LNCaP clone FGC (cell line): Measurements from ENCODE around the gene UGT8.
"Not testable (repeated sequence)": the region's sequence is repeated elsewhere in the genome, so short reads cannot be mapped to it uniquely, and the experiment has no call there.

Experiments
- DNase-seq: peaks from one replicate; pipeline ENCODE4 v3.0.0-alpha.2; 2011; ENCODE audit warnings: low read depth
- H3K4me3 ChIP-seq: 2 replicates; pipeline ENCODE4 v1.5.1; 2011; ENCODE audit warnings: mild to moderate bottlenecking, low read depth, low read length, control low read depth
- TF ChIP-seq, protein P1 (sequence below): IDR thresholded peaks from 2 replicates; pipeline ENCODE4 v1.5.1; 2012; ENCODE audit warnings: mild to moderate bottlenecking; ENCODE audit not compliant: control insufficient read depth, insufficient read depth; ENCODE audit errors: extremely low read depth

Gene UGT8

DNA sequence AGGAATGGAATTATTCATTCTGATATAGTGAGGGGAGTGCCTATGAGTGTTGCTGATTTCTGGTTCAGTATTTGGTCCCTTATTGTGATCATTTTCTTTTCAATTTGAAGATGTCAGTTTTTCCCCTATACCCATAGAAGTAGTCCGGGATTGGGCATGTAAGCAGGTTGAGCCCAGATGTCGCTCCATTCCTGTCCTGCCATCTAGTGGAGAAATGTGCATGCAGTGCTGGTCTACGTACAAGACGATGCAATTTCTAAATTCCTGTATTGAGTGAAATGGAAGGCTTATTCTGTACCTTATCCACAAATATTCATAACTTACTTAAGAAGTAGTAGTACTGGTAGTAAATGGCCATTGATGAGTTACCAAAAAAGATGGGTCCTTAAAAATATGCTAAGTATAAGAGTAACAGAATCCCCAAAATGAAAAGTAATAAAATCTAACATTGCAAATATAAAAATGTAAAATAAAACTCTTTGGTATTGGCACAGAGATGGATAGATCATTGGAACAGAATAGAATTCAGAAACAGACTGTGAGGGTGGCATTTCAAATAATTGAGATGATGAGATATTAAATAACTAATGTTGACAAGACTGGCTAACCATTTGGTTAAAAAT, 60.9 kb downstream of the UGT8 start:
- TF ChIP-seq, protein P1, sequence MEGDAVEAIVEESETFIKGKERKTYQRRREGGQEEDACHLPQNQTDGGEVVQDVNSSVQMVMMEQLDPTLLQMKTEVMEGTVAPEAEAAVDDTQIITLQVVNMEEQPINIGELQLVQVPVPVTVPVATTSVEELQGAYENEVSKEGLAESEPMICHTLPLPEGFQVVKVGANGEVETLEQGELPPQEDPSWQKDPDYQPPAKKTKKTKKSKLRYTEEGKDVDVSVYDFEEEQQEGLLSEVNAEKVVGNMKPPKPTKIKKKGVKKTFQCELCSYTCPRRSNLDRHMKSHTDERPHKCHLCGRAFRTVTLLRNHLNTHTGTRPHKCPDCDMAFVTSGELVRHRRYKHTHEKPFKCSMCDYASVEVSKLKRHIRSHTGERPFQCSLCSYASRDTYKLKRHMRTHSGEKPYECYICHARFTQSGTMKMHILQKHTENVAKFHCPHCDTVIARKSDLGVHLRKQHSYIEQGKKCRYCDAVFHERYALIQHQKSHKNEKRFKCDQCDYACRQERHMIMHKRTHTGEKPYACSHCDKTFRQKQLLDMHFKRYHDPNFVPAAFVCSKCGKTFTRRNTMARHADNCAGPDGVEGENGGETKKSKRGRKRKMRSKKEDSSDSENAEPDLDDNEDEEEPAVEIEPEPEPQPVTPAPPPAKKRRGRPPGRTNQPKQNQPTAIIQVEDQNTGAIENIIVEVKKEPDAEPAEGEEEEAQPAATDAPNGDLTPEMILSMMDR: peak; percentile 97
- peak; percentile 46 for DNase-seq
- H3K4me3 ChIP-seq: no peak overlapping the region

DNA sequence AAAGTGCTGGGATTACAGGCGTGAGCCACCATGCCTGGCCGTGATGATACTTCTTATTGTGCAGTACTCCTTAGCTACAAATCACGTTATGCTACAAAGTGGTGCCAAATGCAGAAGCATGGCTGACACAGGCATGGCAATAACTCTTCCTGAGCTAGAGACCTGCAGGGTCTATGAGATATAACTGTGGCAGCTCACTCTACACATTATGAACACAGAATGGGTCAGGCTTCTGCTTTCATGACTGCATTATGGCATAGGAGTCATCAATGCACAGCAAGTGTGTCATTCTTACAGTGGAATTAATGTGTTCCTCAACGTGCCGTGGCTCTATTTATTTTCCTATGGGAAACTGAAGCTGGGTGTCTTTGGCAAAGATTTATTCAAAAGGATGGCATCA, 64.5 kb downstream of the UGT8 start:
- TF ChIP-seq, protein P1: no peak
- DNase-seq: no peak
- H3K4me3 ChIP-seq: no peak overlapping the region

DNA sequence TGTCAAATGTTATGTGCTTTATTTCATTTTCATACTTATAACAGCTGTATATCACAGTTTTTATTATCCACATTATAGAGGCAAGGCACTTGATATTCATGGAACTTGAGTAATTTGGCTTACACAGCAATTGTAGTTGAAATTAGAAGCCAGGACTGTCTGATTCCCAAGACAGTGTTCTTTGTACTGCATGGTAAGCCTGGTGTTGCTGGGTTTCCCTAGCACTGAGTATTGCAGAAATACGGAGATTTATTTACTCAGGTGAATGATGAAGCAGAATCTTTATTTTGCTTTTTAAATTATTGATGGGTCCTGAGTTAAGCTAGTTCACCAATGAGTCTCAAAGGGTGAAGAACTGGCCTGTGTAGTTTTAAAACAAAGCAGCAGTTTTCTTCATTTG, 70.0 kb downstream of the UGT8 start:
- TF ChIP-seq, protein P1: no peak
- DNase-seq: no peak
- H3K4me3 ChIP-seq: no peak overlapping the region

DNA sequence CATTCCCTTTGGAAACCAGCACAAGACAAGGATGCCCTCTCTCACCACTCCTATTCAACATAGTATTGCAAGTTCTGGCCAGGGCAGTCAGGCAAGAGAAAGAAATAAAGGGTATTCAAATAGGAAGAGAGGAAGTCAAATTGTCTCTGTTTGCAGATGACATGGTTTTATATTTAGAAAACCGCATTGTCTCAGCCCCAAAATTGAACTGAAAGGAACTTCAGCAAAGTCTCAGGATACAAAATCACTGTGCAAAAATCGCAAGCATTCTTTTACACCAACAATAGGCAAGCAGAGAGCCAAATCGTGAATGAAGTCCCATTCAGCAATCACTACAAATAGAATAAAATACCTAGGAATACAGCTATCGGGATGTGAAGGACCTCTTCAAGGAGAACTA, 72.1 kb downstream of the UGT8 start:
- DNase-seq, H3K4me3 ChIP-seq: not testable (repeated sequence)

DNA sequence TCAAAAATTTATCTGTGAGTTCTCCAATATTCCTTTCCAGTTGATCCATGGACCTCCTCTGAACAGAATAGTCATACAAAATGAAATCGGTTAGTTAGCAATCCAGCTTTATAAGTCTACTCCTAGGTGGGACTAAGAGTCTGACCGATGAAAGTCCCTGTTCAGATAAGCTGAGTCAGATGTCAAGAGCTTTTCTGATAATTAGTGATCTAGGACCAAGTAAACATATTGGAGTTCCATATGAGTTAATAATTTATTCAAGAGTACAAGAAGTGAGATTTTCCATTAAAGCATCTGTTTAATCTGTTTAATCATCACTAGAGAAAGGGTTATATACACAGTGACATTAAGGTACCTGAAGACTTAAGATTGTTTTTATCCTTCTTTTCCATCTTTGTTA, 74.7 kb downstream of the UGT8 start:
- no peak overlapping the region for H3K4me3 ChIP-seq
- no peak for DNase-seq
- TF ChIP-seq, protein P1: no peak

DNA sequence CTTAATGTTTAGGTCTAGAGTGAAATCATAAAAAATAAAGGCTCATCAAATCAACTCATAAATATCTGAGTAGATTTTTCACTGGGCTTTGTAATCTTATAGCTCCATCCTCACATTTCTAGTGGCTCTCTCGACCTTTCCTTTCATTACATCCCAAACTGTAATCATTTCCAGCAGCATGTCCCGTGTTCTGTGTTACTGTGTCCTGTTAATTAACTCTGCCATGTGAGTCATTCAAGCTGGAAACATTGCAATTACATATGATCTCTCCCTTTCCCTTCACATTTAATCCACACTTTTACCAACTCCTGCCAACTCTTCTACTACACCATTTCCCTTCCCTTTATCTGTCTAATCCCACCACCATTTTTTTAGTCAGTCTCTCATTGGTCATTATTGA, 75.5 kb downstream of the UGT8 start:
- no peak overlapping the region for H3K4me3 ChIP-seq
- TF ChIP-seq, protein P1: no peak
- DNase-seq: no peak

DNA sequence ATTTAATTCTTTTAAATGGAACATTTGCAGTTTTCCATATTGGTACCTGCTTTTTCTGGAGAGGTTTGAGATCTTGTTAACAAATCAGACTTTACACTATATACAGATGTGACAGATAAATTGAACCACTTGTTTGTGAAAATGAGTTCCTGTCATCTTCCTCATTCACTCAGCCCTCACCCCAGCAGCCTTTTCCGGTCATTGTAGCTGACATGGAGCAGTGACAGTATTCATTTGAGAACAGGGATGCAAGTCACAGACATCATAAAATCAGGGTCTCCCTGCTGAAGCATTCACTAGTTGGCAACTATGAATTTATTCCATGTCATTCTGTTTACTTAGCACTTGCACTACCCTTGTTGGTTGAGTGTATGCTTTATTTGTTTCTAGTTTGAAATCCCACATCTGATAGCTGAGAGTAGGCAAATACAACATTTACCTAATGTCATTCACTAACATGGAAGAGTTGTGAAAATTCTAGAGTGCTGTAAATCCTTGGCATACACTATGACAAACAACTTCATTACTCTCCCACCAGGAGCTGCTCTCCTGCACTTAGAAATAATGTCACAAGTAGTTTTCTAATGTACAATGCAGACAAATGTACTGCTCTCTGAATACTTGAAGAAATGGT, 78.9 kb downstream of the UGT8 start:
- DNase-seq: no peak
- TF ChIP-seq, protein P1: no peak
- no peak overlapping the region for H3K4me3 ChIP-seq
